ENCODE measurements around the gene CCDC43.
"Not testable (repeated sequence)": the region's sequence is repeated elsewhere in the genome, so short reads cannot be mapped to it uniquely, and the experiment has no call there.

The CCDC43 gene

DNA sequence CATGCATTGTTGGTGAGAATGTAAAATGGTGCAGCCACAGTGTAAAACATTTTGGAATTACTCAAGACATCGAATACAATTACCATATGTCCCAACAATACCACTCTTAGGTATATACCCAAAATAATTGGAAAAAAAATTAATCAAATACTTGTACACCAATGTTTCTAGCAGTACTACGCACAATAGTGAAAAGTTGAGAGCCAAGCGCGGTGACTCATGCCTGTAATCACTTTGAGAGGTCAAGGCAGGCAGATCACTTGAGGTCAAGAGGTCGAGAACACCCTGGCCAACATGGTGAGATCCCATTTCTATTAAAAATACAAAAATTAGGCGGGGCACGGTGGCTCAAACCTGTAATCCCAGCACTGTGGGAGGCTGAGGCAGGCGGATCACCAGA, 36.8 kb downstream of the CCDC43 start:
- no peak overlapping the region for H3K4me3 Mint-ChIP-seq

GRCh38 chr17:44651228-44651627, 38.3 kb downstream of the CCDC43 start:
- ATAC-seq (replicated peaks) (no peak), DNase-seq (no peak)
- H3K4me3 Mint-ChIP-seq: no peak overlapping the region
- peaks cover 2 to 5% of the 10 kb centered on the region in 2 donors for H3K36me3 Mint-ChIP-seq
- H3K4me1 Mint-ChIP-seq: peaks cover 0 to 3% of the 10 kb centered on the region in 2 donors
- H3K27ac Mint-ChIP-seq: no peak overlapping the region
- peaks cover 36 to 49% of the 10 kb centered on the region in 2 donors for H3K27me3 Mint-ChIP-seq
- peaks cover 0 to 2% of the 10 kb centered on the region in 2 donors for H3K9me3 Mint-ChIP-seq

More for the DNA sequence above, 36.8 kb downstream of the CCDC43 start:
- no peak overlapping the region for H3K27ac Mint-ChIP-seq
- peaks cover 0 to 3% of the 10 kb centered on the region in 2 donors for H3K9me3 Mint-ChIP-seq
- peaks cover 2 to 5% of the 10 kb centered on the region in 2 donors for H3K36me3 Mint-ChIP-seq
- no peak for DNase-seq
- no peak for ATAC-seq (replicated peaks)
- peaks cover 42 to 64% of the 10 kb centered on the region in 2 donors for H3K27me3 Mint-ChIP-seq
- peaks cover 0 to 5% of the 10 kb centered on the region in 2 donors for H3K4me1 Mint-ChIP-seq

GRCh38 chr17:44648963-44649362, 40.6 kb downstream of the CCDC43 start:
- H3K27ac Mint-ChIP-seq: no peak overlapping the region
- H3K36me3 Mint-ChIP-seq: no peaks in the 10 kb centered on the region
- peaks cover 0 to 3% of the 10 kb centered on the region in 2 donors for H3K4me1 Mint-ChIP-seq
- H3K9me3 Mint-ChIP-seq: no peaks in the 10 kb centered on the region
- H3K27me3 Mint-ChIP-seq: peaks cover 26 to 45% of the 10 kb centered on the region in 2 donors
- no peak for DNase-seq
- H3K4me3 Mint-ChIP-seq: no peak overlapping the region
- no peak for ATAC-seq (replicated peaks)

GRCh38 chr17:44647736-44648135, 41.8 kb downstream of the CCDC43 start:
- no peak overlapping the region for H3K27ac Mint-ChIP-seq
- no peaks in the 10 kb centered on the region for H3K9me3 Mint-ChIP-seq
- DNase-seq: no peak
- no peaks in the 10 kb centered on the region for H3K36me3 Mint-ChIP-seq
- H3K4me1 Mint-ChIP-seq: peaks cover 0 to 3% of the 10 kb centered on the region in 2 donors
- no peak for ATAC-seq (replicated peaks)
- no peak overlapping the region for H3K4me3 Mint-ChIP-seq
- H3K27me3 Mint-ChIP-seq: peaks cover 27 to 41% of the 10 kb centered on the region in 2 donors

- no peak overlapping the region for H3K27ac Mint-ChIP-seq
- H3K36me3 Mint-ChIP-seq: no peaks in the 10 kb centered on the region
- no peaks in the 10 kb centered on the region for H3K9me3 Mint-ChIP-seq
- ATAC-seq (replicated peaks) (no peak), DNase-seq (no peak)
- H3K4me3 Mint-ChIP-seq: no peak overlapping the region
- H3K4me1 Mint-ChIP-seq: peaks cover 0 to 3% of the 10 kb centered on the region in 2 donors
- peaks cover 20 to 44% of the 10 kb centered on the region in 2 donors for H3K27me3 Mint-ChIP-seq
Observed at GRCh38 chr17:44646280-44646679, 43.3 kb downstream of the CCDC43 start.

DNA sequence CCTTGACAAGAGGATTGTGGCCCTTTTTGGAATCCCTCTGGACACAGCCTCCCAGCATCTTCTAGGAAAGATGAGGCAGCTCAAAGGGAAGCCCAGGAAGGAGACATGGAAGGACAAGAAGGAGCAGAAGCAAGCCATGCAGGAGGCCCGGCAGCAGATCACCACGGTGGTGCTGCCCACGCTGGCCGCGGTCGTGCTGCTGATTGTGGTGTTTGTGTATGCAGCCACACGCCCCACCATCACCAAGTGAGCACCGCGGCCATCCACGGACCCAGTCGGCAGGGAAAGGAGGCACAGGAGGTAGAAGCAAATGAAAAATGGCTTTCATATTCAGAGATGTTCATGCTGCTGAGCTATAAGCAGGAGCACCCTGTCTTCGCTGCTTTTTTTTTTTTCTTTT, 44.2 kb downstream of the CCDC43 start:
- no peaks in the 10 kb centered on the region for H3K36me3 Mint-ChIP-seq
- H3K27ac Mint-ChIP-seq: no peak overlapping the region
- no peak for ATAC-seq (replicated peaks)
- peaks cover 18 to 47% of the 10 kb centered on the region in 2 donors for H3K27me3 Mint-ChIP-seq
- no peaks in the 10 kb centered on the region for H3K9me3 Mint-ChIP-seq
- no peak overlapping the region for H3K4me3 Mint-ChIP-seq
- DNase-seq: no peak
- peaks cover 0 to 3% of the 10 kb centered on the region in 2 donors for H3K4me1 Mint-ChIP-seq

GRCh38 chr17:44642834-44643233, 46.7 kb downstream of the CCDC43 start:
- no peaks in the 10 kb centered on the region for H3K36me3 Mint-ChIP-seq
- ATAC-seq (replicated peaks) (no peak), DNase-seq (no peak)
- H3K9me3 Mint-ChIP-seq: no peaks in the 10 kb centered on the region
- no peak overlapping the region for H3K4me3 Mint-ChIP-seq
- no peaks in the 10 kb centered on the region for H3K4me1 Mint-ChIP-seq
- H3K27ac Mint-ChIP-seq: no peak overlapping the region
- H3K27me3 Mint-ChIP-seq: peaks cover 16 to 42% of the 10 kb centered on the region in 2 donors

DNA sequence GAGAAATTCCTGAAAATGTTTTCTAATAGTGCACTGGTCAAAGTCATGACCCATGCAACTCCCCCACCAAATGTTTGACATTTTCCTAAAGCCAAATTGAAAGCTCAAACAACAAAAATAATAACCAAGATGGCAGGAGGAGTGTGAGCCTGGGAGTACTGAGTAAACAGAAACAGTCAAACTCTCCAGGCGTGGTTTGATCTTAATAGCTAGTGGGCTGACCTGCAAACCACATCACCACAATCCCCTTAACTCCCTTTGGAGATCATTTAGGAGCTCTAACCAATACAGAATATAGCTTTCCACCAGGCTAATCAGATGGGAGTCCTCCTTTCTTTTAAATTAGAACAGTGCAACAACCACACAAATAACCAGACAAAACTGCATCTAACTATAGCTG, 52.5 kb downstream of the CCDC43 start:
- Mint-ChIP-seq H3K36me3 (no peaks in the 10 kb centered on the region), H3K4me1 (no peaks in the 10 kb centered on the region), H3K27ac (no peak overlapping the region), H3K4me3 (no peak overlapping the region), H3K9me3 (no peaks in the 10 kb centered on the region), H3K27me3 (peaks cover 7 to 16% of the 10 kb centered on the region in 2 donors)
- DNase-seq (no peak), ATAC-seq (replicated peaks) (no peak)

DNA sequence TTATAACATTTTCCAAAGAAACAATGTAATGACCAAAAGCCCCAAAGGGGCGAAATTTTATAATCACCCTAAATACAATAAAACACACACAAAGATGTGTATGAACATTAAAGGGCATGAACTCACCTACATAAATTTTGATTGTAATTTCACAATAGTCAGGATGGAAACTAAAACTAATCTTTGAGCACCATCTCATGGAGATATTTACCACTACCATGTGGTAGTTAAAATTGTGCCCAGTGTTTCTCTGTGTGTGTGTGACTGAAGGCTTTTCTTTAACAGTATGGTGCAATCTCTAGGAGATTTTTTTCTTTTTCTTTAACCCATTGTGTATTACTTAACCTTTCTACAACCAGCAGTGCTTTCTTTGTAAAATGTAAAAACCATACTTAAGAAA, 53.0 kb downstream of the CCDC43 start:
- ATAC-seq (replicated peaks): peak in 1 of 2 donors; percentile 43

DNA sequence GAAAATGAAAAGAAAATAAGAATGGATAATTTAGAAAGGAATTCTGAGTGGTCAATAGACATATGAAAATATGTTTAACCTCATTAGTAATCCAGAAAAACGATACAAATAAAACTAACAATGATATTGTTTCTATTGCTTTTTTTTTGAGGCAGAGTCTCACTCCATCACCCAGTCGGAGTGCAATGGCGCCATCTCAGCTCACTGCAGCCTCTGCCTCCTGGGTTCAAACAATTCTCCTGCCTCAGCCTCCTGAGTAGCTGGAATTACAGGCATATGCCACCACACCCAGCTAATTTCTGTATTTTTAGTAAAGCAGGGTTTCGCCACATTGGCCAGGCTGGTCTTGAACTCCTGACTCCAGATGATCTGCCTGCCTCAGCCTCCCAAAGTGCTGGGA, 55.2 kb downstream of the CCDC43 start:
- not testable (repeated sequence) for H3K9me3 Mint-ChIP-seq; ATAC-seq (replicated peaks); H3K4me3 Mint-ChIP-seq; DNase-seq; H3K27me3 Mint-ChIP-seq; H3K36me3 Mint-ChIP-seq; H3K27ac Mint-ChIP-seq; H3K4me1 Mint-ChIP-seq

More for the DNA sequence above, 53.0 kb downstream of the CCDC43 start:
- peaks cover 7 to 11% of the 10 kb centered on the region in 2 donors for H3K27me3 Mint-ChIP-seq
- no peak overlapping the region for H3K4me3 Mint-ChIP-seq
- no peaks in the 10 kb centered on the region for H3K36me3 Mint-ChIP-seq
- no peak for DNase-seq
- no peaks in the 10 kb centered on the region for H3K9me3 Mint-ChIP-seq
- H3K4me1 Mint-ChIP-seq: no peaks in the 10 kb centered on the region
- no peak overlapping the region for H3K27ac Mint-ChIP-seq

DNA sequence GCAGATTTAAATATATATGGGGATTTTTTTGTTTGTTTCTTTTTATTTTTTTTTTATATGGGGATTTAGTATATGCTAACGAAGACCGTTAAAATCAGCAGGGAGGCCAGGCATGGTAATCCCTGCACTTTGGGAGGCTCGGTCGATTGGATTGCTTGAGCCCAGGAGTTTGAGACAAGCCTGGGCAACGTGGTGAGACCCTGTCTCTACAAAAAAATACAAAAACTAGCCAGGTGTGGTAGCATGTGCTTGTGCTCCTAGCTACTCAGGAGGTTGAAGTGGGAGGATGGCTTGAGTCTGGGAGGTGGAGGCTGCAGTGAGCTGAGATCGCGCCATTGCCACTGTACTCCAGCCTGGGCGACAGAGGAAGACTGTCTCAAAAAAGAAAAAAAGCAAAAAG, 55.6 kb downstream of the CCDC43 start:
- no peak overlapping the region for H3K27ac Mint-ChIP-seq
- H3K36me3 Mint-ChIP-seq: no peaks in the 10 kb centered on the region
- peaks cover 0 to 4% of the 10 kb centered on the region in 2 donors for H3K27me3 Mint-ChIP-seq
- H3K4me1 Mint-ChIP-seq: peaks cover under 1% of the 10 kb centered on the region in 2 donors
- no peak overlapping the region for H3K4me3 Mint-ChIP-seq
- no peak for DNase-seq
- no peaks in the 10 kb centered on the region for H3K9me3 Mint-ChIP-seq
- ATAC-seq (replicated peaks): no peak

- H3K4me1 Mint-ChIP-seq: peaks cover 12 to 13% of the 10 kb centered on the region in 2 donors
- ATAC-seq (replicated peaks) (no peak), DNase-seq (no peak)
- H3K27me3 Mint-ChIP-seq: peaks cover 0 to 4% of the 10 kb centered on the region in 2 donors
- H3K4me3 Mint-ChIP-seq: no peak overlapping the region
- H3K36me3 Mint-ChIP-seq: no peaks in the 10 kb centered on the region
- no peaks in the 10 kb centered on the region for H3K9me3 Mint-ChIP-seq
- no peak overlapping the region for H3K27ac Mint-ChIP-seq
Observed at GRCh38 chr17:44630703-44631102, 58.9 kb downstream of the CCDC43 start.

GRCh38 chr17:44629314-44629713, 60.3 kb downstream of the CCDC43 start:
- DNase-seq (no peak), ATAC-seq (replicated peaks) (no peak)
- H3K27ac Mint-ChIP-seq: no peak overlapping the region
- H3K27me3 Mint-ChIP-seq: peaks cover 0 to 4% of the 10 kb centered on the region in 2 donors
- H3K4me1 Mint-ChIP-seq: peaks cover 12 to 13% of the 10 kb centered on the region in 2 donors
- no peak overlapping the region for H3K4me3 Mint-ChIP-seq
- no peaks in the 10 kb centered on the region for H3K36me3 Mint-ChIP-seq
- no peaks in the 10 kb centered on the region for H3K9me3 Mint-ChIP-seq

DNA sequence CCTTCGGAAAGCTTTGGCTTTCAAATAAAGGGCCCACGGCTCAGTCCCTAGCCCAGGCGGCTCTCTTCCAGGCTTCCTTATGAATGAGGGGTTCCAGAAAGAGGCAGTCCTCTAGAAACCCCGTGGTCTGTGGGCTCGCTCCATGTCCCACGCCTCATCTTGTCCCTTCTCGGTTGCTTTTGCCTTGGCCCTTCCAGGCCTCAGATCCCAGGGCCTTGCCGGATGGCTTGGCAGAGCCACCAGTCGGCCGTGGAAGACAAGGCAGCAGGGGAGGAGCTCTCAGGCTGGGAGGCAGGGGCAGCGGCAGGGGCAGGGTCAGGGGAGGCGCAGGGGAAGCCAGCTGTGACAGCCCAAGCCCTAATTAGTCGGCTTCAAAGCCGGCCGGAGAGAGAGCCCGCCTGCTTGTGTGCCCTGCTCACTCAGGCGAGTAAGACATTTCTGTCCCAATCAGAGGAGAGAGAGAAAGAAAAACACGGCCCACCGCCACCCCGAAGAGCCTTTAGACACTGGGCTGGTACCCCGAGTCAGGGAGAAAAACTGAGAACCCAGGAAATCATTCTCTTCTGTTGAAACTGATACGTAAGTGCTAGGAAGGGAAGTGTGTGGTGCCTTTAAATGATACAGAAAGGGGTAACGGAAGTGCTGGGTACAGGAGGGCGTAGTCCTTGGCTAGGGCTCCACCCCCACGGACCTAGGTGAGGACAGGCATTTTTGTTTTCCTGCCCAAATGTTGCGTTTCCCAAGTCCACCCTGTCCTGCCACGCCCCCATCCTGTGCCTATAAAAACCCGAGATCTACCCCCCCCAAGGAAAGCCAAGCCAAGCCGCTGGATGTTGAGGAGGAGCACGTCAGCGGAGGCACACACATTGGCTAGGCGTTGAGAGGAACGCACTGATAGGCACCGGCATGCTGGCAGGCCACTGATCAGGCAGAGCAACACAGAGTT, 61.1 kb downstream of the CCDC43 start:
- H3K27ac Mint-ChIP-seq: peak overlapping the region; percentile 94
- ATAC-seq (replicated peaks): peak; percentile 93 to 94
- peaks cover 12 to 13% of the 10 kb centered on the region in 2 donors for H3K4me1 Mint-ChIP-seq
- H3K27me3 Mint-ChIP-seq: peaks cover 0 to 4% of the 10 kb centered on the region in 2 donors
- DNase-seq: peak; percentile 36
- no peaks in the 10 kb centered on the region for H3K36me3 Mint-ChIP-seq
- no peaks in the 10 kb centered on the region for H3K9me3 Mint-ChIP-seq
- H3K4me3 Mint-ChIP-seq: peak overlapping the region; percentile 84

All from stimulated activated naive B cell treated with anti-CD40 and anti-IgM and Interleukin-4, amounts not matched to agents 10 μg/mL and 1 μg/mL and 100 μg/mL, for 72 hours (primary cell).